Left lung (tissue), 10 donors: ENCODE results near the gene BUB1B. TPM values are rescaled to one million over a fixed set of nuclear protein-coding genes. Genes with fewer than 3 reads are reported as not detected.

Source experiments
- ATAC-seq: fragments of 200-7000 bp; cut with Tn5 transposase; one replicate; pipeline ENCODE4 v1.9.1; 2020; ENCODE audit warnings: moderate library complexity
- DNase-seq, 4 donors: peaks; one replicate each; pipeline ENCODE4 v3.0.0-alpha.2; 2013 to 2020
- H3K27ac ChIP-seq, 2 donors: fragments of 200-600 bp; sonication (generic) in 1 of 2; one replicate each; pipeline versions ENCODE4 v1.5.0 to v1.8.0; 2020 to 2021
- H3K27me3 ChIP-seq, 2 donors: fragments of 200-600 bp; sonication (generic) in 1 of 2; one replicate each; pipeline versions ENCODE4 v1.5.0 to v1.8.0; 2020 to 2021
- H3K36me3 ChIP-seq, 2 donors: fragments of 200-600 bp; sonication (generic) in 1 of 2; one replicate each; pipeline versions ENCODE4 v1.5.0 to v1.8.0; 2020 to 2021
- H3K4me1 ChIP-seq, 2 donors: fragments of 200-600 bp; one replicate each; pipeline ENCODE4 v1.8.0; 2021
- H3K4me3 ChIP-seq, 2 donors: fragments of 200-600 bp; sonication (generic) in 1 of 2; one replicate each; pipeline versions ENCODE4 v1.5.0 to v1.8.0; 2020 to 2021; ENCODE audit warnings: mild to moderate bottlenecking in 1 of 2
- H3K9me3 ChIP-seq, 2 donors: fragments of 200-600 bp; sonication (generic) in 1 of 2; one replicate each; pipeline versions ENCODE4 v1.5.0 to v1.8.0; 2020 to 2021
- intact Hi-C, 2 donors: fragments of 100-400 bp; cut with DNase I; formaldehyde crosslinking; loops; one replicate each; pipeline versions ENCODE4 v1.11.2 to v1.14.2; 2022
- polyA plus RNA-seq, 6 donors: library from polyadenylated mRNA; unstranded; fragments of 120-200 nt; gene quantifications; one replicate each; pipeline ENCODE4 v1.2.1, GENCODE V29; 2013; ENCODE audit not compliant: insufficient read length in 6 of 6
- total RNA-seq, 2 donors: library from RNA; stranded (reverse); fragmentation: NEBNext Ultra II Directional; extraction: Animal tissue kit (Norgen Biotek cat#: 25700); gene quantifications; one replicate each; pipeline ENCODE4 v1.2.1, GENCODE V29; 2021
- TF ChIP-seq, protein P1 (sequence below), 2 donors: fragments of 200-600 bp; sonication (generic) in 1 of 2; IDR thresholded peaks; one replicate each; pipeline versions ENCODE4 v1.5.0 to v1.8.0; 2021; ENCODE audit warnings: antibody characterized with exemption in 2 of 2
- donor health status: DM: no; HTN: yes; CAD: no.
- donor health status: DM: no; HTN: no; CAD: no.

BUB1B gene
- total and polyA plus RNA-seq, 8 donors: 4.6 to 54.5 (median 25.9) TPM

DNA sequence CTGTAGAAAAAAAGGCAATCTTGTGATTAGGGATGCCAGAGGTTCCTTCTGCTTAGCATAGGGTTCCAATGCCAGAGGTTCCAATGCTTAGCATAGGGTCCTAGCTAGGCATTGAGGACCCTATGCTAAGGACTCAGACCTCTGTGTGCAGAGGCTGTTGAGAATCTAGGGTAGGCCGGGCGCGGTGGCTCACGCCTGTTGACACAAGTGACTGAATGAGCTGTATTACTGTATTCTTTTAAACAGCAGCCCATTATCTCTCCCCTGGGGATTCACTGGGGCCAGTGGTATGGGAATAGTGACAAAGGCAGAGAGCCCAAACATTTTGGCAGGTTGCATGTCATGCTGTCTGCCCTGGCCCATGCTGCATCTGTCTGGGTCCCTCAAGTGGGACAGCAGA lies 94.2 kb downstream of the BUB1B start:
- no peak overlapping the region for H3K4me3 ChIP-seq
- H3K36me3 ChIP-seq: no peaks in the 10 kb centered on the region
- peaks cover 7 to 28% of the 10 kb centered on the region in 2 donors for H3K27me3 ChIP-seq
- intact Hi-C loops: no loop called here
- H3K4me1 ChIP-seq: peaks cover 8 to 22% of the 10 kb centered on the region in 2 donors
- no peak overlapping the region for H3K27ac ChIP-seq
- ATAC-seq (no peak), DNase-seq (peak in 1 of 4 donors; percentile 60)
- H3K9me3 ChIP-seq: no peaks in the 10 kb centered on the region
- TF ChIP-seq, protein P1, sequence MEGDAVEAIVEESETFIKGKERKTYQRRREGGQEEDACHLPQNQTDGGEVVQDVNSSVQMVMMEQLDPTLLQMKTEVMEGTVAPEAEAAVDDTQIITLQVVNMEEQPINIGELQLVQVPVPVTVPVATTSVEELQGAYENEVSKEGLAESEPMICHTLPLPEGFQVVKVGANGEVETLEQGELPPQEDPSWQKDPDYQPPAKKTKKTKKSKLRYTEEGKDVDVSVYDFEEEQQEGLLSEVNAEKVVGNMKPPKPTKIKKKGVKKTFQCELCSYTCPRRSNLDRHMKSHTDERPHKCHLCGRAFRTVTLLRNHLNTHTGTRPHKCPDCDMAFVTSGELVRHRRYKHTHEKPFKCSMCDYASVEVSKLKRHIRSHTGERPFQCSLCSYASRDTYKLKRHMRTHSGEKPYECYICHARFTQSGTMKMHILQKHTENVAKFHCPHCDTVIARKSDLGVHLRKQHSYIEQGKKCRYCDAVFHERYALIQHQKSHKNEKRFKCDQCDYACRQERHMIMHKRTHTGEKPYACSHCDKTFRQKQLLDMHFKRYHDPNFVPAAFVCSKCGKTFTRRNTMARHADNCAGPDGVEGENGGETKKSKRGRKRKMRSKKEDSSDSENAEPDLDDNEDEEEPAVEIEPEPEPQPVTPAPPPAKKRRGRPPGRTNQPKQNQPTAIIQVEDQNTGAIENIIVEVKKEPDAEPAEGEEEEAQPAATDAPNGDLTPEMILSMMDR (IDR thresholded peaks at IDR 0.05): no peak

DNA sequence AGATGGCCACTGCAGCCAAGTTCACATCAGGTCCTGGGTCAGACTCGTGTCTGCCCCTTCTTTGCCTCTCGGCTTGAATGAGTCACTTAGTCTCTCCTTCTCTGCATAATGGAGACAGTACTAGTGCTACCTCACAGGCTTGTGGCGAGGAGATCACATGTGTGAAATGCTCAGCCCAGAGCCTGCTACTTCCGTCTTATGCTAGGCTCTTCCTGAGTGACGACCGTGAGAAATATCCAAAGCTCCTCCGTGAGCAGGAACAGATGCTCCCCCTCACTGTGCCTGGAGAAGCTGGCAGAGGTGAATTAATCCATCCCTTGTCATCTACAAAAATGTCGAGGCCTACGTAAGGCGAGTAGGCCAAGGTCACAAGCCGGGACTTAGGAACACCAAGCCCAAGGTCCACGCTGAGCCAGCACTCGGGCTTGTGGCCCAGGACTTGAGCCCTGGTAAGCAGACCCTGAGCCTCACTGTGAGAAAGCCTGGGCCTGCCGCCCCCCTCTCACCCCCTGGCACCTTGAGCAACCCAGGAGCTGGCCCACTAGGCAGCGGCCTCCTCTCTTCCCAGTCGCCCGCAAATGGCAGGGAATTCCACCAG lies 95.9 kb downstream of the BUB1B start:
- TF ChIP-seq, protein P1 (IDR thresholded peaks at IDR 0.05): no peak
- Histone ChIP-seq H3K9me3 (no peaks in the 10 kb centered on the region), H3K27me3 (peaks cover 7 to 25% of the 10 kb centered on the region in 2 donors), H3K27ac (no peak overlapping the region), H3K4me3 (no peak overlapping the region), H3K36me3 (no peaks in the 10 kb centered on the region), H3K4me1 (peaks cover 8 to 22% of the 10 kb centered on the region in 2 donors)
- DNase-seq (peak in 1 of 4 donors; percentile 47), ATAC-seq (no peak)
- intact Hi-C loops: no loop called here

DNA sequence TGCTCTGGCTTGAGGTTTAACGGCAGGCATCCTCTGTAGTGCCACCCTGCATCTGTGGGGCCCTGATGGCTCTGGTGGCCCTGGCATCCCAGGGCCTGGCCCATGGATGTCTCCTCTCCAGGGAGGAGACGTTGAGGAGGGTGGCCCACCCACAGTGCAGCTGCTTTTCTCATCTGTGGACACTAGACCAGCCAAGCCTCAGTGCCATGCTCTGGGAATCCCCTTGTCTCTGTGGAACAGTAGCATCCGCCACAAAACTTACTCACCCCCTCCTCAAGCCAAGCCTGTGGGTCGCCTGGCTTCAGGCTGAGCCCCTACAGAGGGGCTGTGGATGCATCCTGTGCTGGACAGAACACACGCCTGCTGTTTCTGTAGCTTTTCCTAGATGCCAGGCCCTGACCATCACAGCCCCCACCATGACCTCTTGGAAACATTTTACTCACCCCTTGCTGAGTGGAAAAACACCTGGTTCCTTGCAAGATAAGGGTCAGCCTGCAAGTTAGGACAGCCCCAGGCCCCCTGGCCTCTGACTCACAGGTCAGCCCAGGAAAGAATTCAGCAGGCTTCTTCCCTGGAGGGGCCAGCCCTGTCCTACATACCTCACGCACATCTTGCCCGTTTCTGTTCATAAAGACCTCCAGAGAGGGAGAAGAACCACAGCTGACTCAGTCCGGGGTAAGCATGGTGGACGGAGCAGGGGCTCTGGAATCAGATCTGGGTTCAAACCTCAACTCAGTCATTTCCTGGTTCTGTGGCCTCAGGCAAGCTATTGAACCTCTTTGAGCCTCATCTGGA lies 97.0 kb downstream of the BUB1B start:
- DNase-seq (peak in 1 of 4 donors; percentile 21), ATAC-seq (no peak)
- no peak overlapping the region for H3K27ac ChIP-seq
- intact Hi-C loops: no loop called here
- peaks cover 7 to 11% of the 10 kb centered on the region in 2 donors for H3K4me1 ChIP-seq
- TF ChIP-seq, protein P1 (IDR thresholded peaks at IDR 0.05): no peak
- no peaks in the 10 kb centered on the region for H3K9me3 ChIP-seq
- H3K4me3 ChIP-seq: no peak overlapping the region
- peaks cover 0 to 14% of the 10 kb centered on the region in 2 donors for H3K27me3 ChIP-seq
- H3K36me3 ChIP-seq: no peaks in the 10 kb centered on the region

DNA sequence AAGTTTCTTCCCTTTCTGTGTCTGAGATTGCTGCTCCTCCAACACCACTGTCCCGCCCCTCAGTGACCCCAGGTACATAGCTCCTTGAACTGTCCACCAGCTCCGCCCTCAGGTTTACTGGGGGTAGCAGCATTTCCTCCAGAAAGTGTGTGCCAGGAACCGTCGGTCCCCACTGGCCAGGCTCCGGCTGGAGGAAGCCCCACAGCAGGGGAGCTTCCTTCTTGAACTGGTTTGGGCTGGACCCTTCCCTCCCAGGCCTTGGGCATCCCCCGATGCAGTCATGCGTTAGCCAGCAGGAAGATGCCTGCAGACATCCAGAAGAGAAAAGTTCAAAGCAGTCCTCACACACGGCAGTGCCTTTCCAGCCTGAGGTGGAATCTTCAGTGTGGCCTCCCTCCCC lies 97.7 kb downstream of the BUB1B start:
- ATAC-seq (no peak), DNase-seq (peak in 1 of 4 donors; percentile 39)
- intact Hi-C loops: no loop called here

DNA sequence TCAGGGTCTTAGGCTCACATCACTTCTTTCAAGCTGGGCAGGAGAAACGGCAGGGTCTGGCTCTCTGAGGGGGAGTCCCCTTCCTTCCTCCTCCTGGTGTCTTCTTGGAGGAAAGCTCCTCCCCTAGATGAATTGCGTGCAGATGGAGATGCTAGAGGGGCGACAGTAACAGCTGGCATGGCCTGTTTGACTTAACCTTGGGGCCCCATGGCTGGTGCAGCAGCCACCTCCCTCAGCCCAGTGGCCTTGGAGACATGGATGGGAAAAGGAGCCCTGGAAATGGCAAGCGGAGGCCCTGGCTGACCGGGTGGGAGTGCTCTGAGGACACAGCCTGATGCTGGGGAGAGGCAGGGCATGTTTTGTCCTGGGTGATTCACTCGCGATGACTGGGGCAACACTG lies 98.2 kb downstream of the BUB1B start:
- Histone ChIP-seq H3K36me3 (no peaks in the 10 kb centered on the region), H3K4me3 (no peak overlapping the region), H3K9me3 (no peaks in the 10 kb centered on the region), H3K4me1 (no peaks in the 10 kb centered on the region), H3K27ac (no peak overlapping the region), H3K27me3 (peaks cover 0 to 2% of the 10 kb centered on the region in 2 donors)
- TF ChIP-seq, protein P1 (IDR thresholded peaks at IDR 0.05): no peak
- DNase-seq: peak in 1 of 4 donors; percentile 45
- intact Hi-C loops: no loop called here
- no peak for ATAC-seq

More for the DNA sequence above, 97.7 kb downstream of the BUB1B start:
- Histone ChIP-seq H3K27me3 (peaks cover 0 to 7% of the 10 kb centered on the region in 2 donors), H3K27ac (no peak overlapping the region), H3K4me3 (no peak overlapping the region), H3K9me3 (no peaks in the 10 kb centered on the region), H3K4me1 (peaks cover under 1 to 4% of the 10 kb centered on the region in 2 donors), H3K36me3 (no peaks in the 10 kb centered on the region)
- TF ChIP-seq, protein P1 (IDR thresholded peaks at IDR 0.05): no peak
